Mucosa of descending colon (tissue), 3 donors: ENCODE measurements around the gene KDM2B. TPM values are rescaled to one million over a fixed set of nuclear protein-coding genes. Genes with fewer than 3 reads are reported as not detected.

ENCODE experiments used
- ATAC-seq: fragments of 200-7000 bp; cut with Tn5 transposase; one replicate; pipeline ENCODE4 v1.9.1; 2020; ENCODE audit warnings: mild to moderate bottlenecking, moderate library complexity
- DNase-seq, 3 donors: peaks; one replicate each; pipeline ENCODE4 v3.0.0-alpha.2; 2020
- H3K36me3 ChIP-seq: fragments of 200-600 bp; one replicate; pipeline ENCODE4 v1.8.0; 2021; ENCODE audit warnings: low read depth, mild to moderate bottlenecking
- H3K4me1 ChIP-seq: fragments of 200-600 bp; one replicate; pipeline ENCODE4 v1.8.0; 2021; ENCODE audit warnings: low read depth, mild to moderate bottlenecking
- H3K4me3 ChIP-seq: fragments of 200-600 bp; one replicate; pipeline ENCODE4 v1.8.0; 2021; ENCODE audit warnings: mild to moderate bottlenecking
- H3K9me3 ChIP-seq: fragments of 200-600 bp; one replicate; pipeline ENCODE4 v1.8.0; 2021; ENCODE audit warnings: mild to moderate bottlenecking
- CTCF ChIP-seq: fragments of 200-600 bp; IDR thresholded peaks from one replicate; pipeline ENCODE4 v1.8.0; 2022; ENCODE audit warnings: antibody characterized with exemption, mild to moderate bottlenecking
- intact Hi-C, 2 donors: fragments of 100-400 bp; cut with DNase I in 1 of 2; cut with micrococcal nuclease in 1 of 2; formaldehyde crosslinking; loops; one replicate each; pipeline versions ENCODE4 v1.11.0 to v1.11.1; 2022; cut with DNase I, micrococcal nuclease
- total RNA-seq, 3 donors: library from RNA; stranded (reverse); fragmentation: NEBNext Ultra II Directional in 2 of 3; extraction: Animal tissue kit (Norgen Biotek cat#: 25700) in 2 of 3; gene quantifications; one replicate each; pipeline versions ENCODE4 v1.2.1 to v1.2.4, GENCODE V29; 2021 to 2023
- donor health status: DM: no; HTN: no; CAD: no; lungs with moderate emphysema.
- donor health status: DM: no; HTN: no; CAD: no.
- donor health status: DM: no; HTN: yes; CAD: no.

Gene KDM2B
- total RNA-seq, 3 donors from 2014 or later = 17.9 to 24.5 (median 18.3) TPM

GRCh38 chr12:121438905-121439304 lies 141.9 kb downstream of the KDM2B start:
- DNase-seq (no peak), ATAC-seq (no peak)
- intact Hi-C loops = no loop called here
- no peaks in the 10 kb centered on the region for H3K36me3 ChIP-seq
- no peaks in the 10 kb centered on the region for H3K9me3 ChIP-seq
- peaks cover 5% of the 10 kb centered on the region for H3K4me1 ChIP-seq
- TF ChIP-seq CTCF = no peak
- H3K4me3 ChIP-seq = no peak overlapping the region

- no peaks in the 10 kb centered on the region for H3K4me1 ChIP-seq
- no peak overlapping the region for H3K4me3 ChIP-seq
- no peaks in the 10 kb centered on the region for H3K36me3 ChIP-seq
- intact Hi-C loops = no loop called here
- TF ChIP-seq CTCF = no peak
- H3K9me3 ChIP-seq = no peaks in the 10 kb centered on the region
- ATAC-seq = no peak
- no peak for DNase-seq
Measured at GRCh38 chr12:121436706-121437105, 144.1 kb downstream of the KDM2B start.

- no peak for TF ChIP-seq CTCF
- no peak overlapping the region for H3K4me3 ChIP-seq
- DNase-seq (no peak), ATAC-seq (no peak)
- peaks cover 8% of the 10 kb centered on the region for H3K36me3 ChIP-seq
- intact Hi-C loops = no loop called here
- no peaks in the 10 kb centered on the region for H3K4me1 ChIP-seq
- no peaks in the 10 kb centered on the region for H3K9me3 ChIP-seq
Measured at GRCh38 chr12:121432740-121433480, 147.9 kb downstream of the KDM2B start.

- DNase-seq (no peak), ATAC-seq (no peak)
- no peak for TF ChIP-seq CTCF
- intact Hi-C loops = no loop called here
- Histone ChIP-seq H3K36me3 (peaks cover 8% of the 10 kb centered on the region), H3K4me1 (no peaks in the 10 kb centered on the region), H3K4me3 (no peak overlapping the region), H3K9me3 (no peaks in the 10 kb centered on the region)
Measured at GRCh38 chr12:121430833-121431415, 149.9 kb downstream of the KDM2B start.

GRCh38 chr12:121428883-121429282 lies 151.9 kb downstream of the KDM2B start:
- TF ChIP-seq CTCF = no peak
- intact Hi-C loops = no loop called here

More at GRCh38 chr12:121428883-121429282, 151.9 kb downstream of the KDM2B start:
- DNase-seq = no peak
- no peaks in the 10 kb centered on the region for H3K4me1 ChIP-seq
- H3K36me3 ChIP-seq = peaks cover 8% of the 10 kb centered on the region
- H3K4me3 ChIP-seq = no peak overlapping the region
- no peaks in the 10 kb centered on the region for H3K9me3 ChIP-seq
- ATAC-seq = no peak
